ENCODE results near the gene BTK. TPM values are rescaled to one million over a fixed set of nuclear protein-coding genes. Genes with fewer than 3 reads are reported as not detected.

Gene BTK
- total RNA-seq, 1 experiment from 2014 or later: not detected

DNA sequence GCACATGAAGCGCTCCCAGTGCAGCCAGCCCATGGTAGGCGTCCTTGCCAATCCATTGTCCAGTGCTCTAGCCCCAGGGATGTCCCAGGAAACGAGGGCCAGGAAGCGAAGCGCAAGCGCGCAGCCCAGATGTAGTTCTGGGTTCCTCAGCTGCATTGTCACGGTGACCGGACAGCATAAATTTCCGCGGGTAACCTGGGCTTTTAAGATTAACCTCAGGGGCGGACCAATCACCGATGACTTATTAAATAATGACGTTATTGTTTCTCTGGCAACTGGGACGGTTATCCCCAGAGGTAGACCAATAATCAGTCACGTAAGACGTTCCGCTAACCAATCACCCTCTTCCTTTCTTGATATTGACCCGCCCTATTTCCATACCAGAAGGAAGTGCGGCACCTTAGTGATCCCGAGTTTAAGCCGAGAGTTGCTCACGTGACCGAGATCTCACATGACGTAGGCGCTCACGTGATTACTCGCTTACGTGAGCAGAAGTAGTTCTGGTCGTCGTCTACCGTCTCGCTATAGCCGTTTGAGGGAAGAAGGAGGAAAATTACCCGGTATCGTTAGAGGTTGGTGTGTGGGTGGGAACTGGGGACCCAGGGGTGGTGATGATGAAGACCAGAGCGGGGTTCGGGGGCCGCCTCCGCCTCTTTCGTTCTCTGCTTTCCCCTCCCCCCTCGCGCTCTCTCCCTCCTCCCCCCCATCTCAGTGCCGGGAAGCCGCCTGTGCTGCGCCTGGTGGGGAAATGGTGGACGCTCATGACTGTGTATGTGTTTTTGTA is 21.9 kb upstream of the BTK start, which contains the start of the genes GLA and HNRNPH2:
Gene GLA, minus strand, starts transcription at position 178 of the 784 bp plus-strand sequence. Its CDS starts 22 bp downstream, at position 156.
Gene HNRNPH2, plus strand, starts transcription at position 475 of the 784 bp plus-strand sequence. CDS start 3,767 bp downstream, outside the sequence.
- no peaks in the 10 kb centered on the region for H3K27me3 ChIP-seq (replicated peaks)
- no peaks in the 10 kb centered on the region for H3K4me1 ChIP-seq (replicated peaks)
- H3K9me3 ChIP-seq (replicated peaks): no peaks in the 10 kb centered on the region
- H3K4me3 ChIP-seq: peak within 1 kb of the TSS; percentile 59
- H3K27ac ChIP-seq: peak within 1 kb of the TSS; percentile 97
- DNase-seq (ENCODE audit: low read depth in 1 of 2, low spot score in 2 of 2): peak; percentile 91 to 95
- peaks cover 2% of the 10 kb centered on the region for H3K36me3 ChIP-seq

DNA sequence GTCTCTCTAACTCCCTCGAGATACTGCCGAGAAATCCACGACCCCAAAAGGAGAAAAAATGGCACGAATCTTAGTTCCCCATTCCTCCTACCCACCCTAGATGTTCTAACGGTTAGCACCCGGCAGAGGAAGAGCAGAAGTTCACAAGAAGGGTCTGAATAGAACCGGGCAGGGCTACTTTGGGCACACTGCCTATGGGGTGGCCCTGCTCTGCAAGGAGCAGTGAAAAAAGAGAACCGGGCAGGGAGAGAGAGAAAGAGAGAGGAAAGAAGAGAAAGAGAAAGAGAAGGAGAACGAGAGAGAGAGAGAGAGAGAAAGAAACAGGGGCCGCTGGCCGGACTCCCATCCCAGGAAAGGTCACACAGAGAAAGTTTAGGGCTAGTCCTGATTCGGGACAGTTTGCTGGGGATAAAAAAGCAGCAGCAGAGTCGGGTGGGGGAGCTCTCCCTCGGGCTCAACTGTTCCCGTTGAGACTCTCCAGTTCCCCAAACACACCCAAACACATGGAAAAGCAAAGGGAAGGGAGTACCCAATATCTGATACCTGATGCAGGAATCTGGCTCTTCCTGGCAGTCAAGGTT is 21.3 kb upstream of the BTK start:
- DNase-seq (ENCODE audit: low read depth in 1 of 2, low spot score in 2 of 2): no peak
- Histone ChIP-seq H3K27ac (peak overlapping the region; percentile 97), H3K9me3 (replicated peaks) (no peaks in the 10 kb centered on the region), H3K4me1 (replicated peaks) (no peaks in the 10 kb centered on the region), H3K27me3 (replicated peaks) (no peaks in the 10 kb centered on the region), H3K36me3 (no peaks in the 10 kb centered on the region; the same call in 1 of the 2 replicates), H3K4me3 (peak overlapping the region; percentile 59)

GRCh38 chrX:101399825-101400224 is 13.8 kb upstream of the BTK start:
- no peaks in the 10 kb centered on the region for H3K9me3 ChIP-seq (replicated peaks)
- H3K36me3 ChIP-seq: peaks cover 15% of the 10 kb centered on the region
- DNase-seq (ENCODE audit: low read depth in 1 of 2, low spot score in 2 of 2): no peak
- no peak overlapping the region for H3K27ac ChIP-seq
- H3K4me3 ChIP-seq: no peak overlapping the region
- H3K27me3 ChIP-seq (replicated peaks): no peaks in the 10 kb centered on the region
- H3K4me1 ChIP-seq (replicated peaks): no peaks in the 10 kb centered on the region

DNA sequence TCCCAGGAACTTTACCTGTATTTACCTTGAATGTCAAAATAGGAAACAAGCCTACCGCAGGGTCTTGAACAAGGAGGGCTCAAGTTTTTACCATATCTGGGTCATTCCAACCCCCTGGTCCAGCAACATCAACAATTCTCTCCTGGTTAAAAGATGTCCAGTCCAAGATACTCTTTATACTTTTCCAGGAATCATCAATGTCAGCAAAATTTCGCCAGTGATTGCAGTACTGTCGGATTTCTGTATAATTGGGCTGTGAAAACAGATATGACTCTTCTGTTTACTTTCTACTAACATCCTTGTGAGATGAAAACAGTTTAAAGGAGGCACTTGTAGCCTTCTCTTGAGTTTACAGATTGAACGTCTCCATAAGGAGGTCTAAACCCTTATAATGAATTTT is 12.7 kb upstream of the BTK start:
- no peak overlapping the region for H3K27ac ChIP-seq

DNA sequence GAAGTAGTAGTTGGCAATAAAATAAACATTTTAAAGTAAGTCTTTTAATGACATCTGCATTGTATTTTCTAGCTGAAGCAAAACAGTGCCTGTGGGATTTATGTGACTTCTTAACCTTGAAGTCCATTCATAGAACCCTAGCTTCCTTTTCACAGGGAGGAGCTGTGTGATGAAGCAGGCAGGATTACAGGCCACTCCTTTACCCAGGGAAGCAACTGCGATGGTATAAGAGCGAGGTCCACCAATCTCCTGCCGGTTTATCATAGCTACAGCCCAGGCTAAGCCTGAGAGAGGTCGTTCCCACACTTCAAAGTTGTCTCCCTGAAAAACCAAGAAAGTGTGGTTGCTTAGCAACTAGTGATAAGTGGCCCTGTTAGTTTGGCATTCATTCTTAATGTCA is 11.8 kb upstream of the BTK start:
- Histone ChIP-seq H3K36me3 (peaks cover 26% of the 10 kb centered on the region), H3K27ac (no peak overlapping the region), H3K4me3 (no peak overlapping the region), H3K27me3 (replicated peaks) (no peaks in the 10 kb centered on the region), H3K4me1 (replicated peaks) (no peaks in the 10 kb centered on the region), H3K9me3 (replicated peaks) (no peaks in the 10 kb centered on the region)
- no peak for DNase-seq (ENCODE audit: low read depth in 1 of 2, low spot score in 2 of 2)

More for the DNA sequence above, 12.7 kb upstream of the BTK start:
- H3K4me1 ChIP-seq (replicated peaks): no peaks in the 10 kb centered on the region
- no peak overlapping the region for H3K4me3 ChIP-seq
- no peak for DNase-seq (ENCODE audit: low read depth in 1 of 2, low spot score in 2 of 2)
- no peaks in the 10 kb centered on the region for H3K9me3 ChIP-seq (replicated peaks)
- H3K27me3 ChIP-seq (replicated peaks): no peaks in the 10 kb centered on the region
- peaks cover 19% of the 10 kb centered on the region for H3K36me3 ChIP-seq

DNA sequence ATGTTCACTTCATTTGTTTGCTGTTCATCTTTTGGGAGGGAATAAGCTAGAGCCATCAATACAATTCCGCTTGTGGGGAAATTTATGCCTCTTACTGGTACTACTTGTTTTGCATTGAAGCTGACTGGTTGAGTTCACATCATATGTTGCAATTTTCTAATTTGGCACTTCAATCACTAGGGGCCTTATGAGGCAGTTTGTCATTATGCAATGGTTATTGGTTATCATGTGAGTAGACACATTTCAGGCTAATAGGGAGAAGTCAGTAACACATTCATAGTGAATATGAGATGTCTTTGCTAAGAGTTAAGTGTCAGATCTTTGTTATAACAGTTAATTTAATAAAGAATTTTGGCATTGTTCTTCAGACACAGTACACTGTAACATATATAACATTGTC is 9.8 kb upstream of the BTK start:
- no peak for DNase-seq (ENCODE audit: low read depth in 1 of 2, low spot score in 2 of 2)
- peaks cover 36% of the 10 kb centered on the region for H3K36me3 ChIP-seq

GRCh38 chrX:101394372-101394771 is 8.4 kb upstream of the BTK start:
- no peaks in the 10 kb centered on the region for H3K9me3 ChIP-seq (replicated peaks)
- no peak for DNase-seq (ENCODE audit: low read depth in 1 of 2, low spot score in 2 of 2)
- H3K4me1 ChIP-seq (replicated peaks): peaks cover 8% of the 10 kb centered on the region

More for the DNA sequence above, 9.8 kb upstream of the BTK start:
- Histone ChIP-seq H3K4me3 (no peak overlapping the region), H3K27me3 (replicated peaks) (no peaks in the 10 kb centered on the region), H3K4me1 (replicated peaks) (peaks cover 8% of the 10 kb centered on the region), H3K9me3 (replicated peaks) (no peaks in the 10 kb centered on the region), H3K27ac (no peak overlapping the region)

DNA sequence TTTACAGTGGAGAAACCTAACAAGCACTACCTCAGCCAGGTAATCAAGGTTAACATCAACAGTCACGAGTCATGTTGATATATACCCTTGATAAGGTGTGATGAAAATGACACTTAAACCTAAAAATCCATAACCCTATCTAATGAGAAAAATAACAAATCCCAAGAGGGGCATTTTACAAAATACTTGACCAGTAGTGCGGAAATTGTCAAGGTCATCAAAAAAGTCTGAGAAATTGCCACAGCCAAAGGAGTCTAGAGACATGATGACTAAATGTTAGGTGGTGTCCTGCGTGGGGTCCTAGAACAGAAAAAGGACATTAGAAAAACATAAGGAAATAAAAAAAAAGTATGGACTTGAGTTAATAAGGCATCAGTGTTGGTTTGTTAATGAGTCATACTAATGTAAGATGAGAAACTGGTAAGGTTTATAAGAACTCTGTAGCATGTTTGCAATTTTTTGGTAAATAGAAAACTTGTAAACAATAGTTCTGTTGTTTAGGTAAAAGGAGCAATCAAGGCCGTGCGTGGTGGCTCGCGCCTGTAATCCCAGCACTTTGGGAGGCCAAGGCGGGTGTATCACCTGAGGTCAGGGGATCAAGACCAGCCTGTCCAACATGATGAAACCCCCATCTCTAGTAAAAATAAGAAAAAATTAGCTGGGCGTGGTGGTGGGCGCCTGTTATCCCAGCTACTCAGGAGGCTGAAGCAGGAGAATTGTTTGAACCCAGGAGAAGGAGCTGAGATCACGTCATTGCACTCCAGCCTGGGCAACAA is 7.7 kb upstream of the BTK start:
- Histone ChIP-seq H3K27ac (no peak overlapping the region), H3K36me3 (peaks cover 36% of the 10 kb centered on the region), H3K27me3 (replicated peaks) (no peaks in the 10 kb centered on the region), H3K4me1 (replicated peaks) (peaks cover 8% of the 10 kb centered on the region), H3K4me3 (no peak overlapping the region), H3K9me3 (replicated peaks) (no peaks in the 10 kb centered on the region)
- no peak for DNase-seq (ENCODE audit: low read depth in 1 of 2, low spot score in 2 of 2)

More at GRCh38 chrX:101394372-101394771, 8.4 kb upstream of the BTK start:
- Histone ChIP-seq H3K36me3 (peaks cover 36% of the 10 kb centered on the region), H3K4me3 (no peak overlapping the region), H3K27ac (no peak overlapping the region), H3K27me3 (replicated peaks) (no peaks in the 10 kb centered on the region)

- DNase-seq (ENCODE audit: low read depth in 1 of 2, low spot score in 2 of 2): no peak
- Histone ChIP-seq H3K4me1 (replicated peaks) (peaks cover 8% of the 10 kb centered on the region), H3K27ac (peak overlapping the region; percentile 40; the same call in 1 of the 2 replicates)
Measured at GRCh38 chrX:101391831-101392230, 5.8 kb upstream of the BTK start.

DNA sequence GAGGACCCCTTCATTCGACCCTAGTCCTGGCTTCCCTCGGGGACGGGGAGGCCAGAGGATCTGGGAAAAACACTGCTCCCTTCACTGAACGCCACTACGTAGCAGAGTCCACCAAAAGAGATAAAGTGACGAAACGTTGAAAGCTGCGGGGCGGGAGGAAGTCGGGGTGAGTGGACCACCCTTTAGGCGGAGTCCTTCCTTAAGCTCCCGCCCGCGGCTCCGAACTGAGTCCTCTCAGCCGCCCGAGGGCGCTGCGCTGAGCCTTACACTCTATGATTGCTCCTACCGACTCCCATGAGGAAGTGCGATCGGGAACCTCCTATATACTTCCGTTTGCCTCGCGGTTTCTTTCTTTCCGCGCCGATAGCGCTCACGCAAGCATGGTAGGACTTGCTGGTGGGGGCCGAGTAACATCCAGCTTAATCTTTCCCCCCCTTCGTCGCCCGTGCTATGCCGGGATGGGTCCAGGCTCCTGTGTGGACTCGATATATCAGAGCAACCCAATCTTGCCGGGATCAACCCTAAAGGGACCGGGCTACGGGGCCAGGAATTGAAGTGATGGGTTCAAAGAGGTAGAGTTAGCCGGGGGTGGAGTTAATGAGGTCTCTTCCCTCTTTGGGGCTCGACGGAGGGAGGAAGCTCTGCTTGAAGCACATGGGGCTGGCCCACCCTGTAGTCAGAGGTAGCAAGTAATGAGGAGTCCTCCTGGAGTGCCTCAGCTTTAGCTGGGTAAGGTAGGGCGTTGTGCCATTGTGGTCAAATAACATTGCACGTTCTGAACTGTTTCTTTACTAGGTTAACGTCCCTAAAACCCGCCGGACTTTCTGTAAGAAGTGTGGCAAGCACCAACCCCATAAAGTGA is 4.9 kb upstream of the BTK start, which contains the start of gene RPL36A:
Gene RPL36A, plus strand, starts transcription at position 348 of the 862 bp plus-strand sequence. Its CDS starts 33 bp downstream, at position 381.
- no peaks in the 10 kb centered on the region for H3K9me3 ChIP-seq (replicated peaks)
- H3K27ac ChIP-seq: peak within 1 kb of the TSS; percentile 40
- H3K4me1 ChIP-seq (replicated peaks): peaks cover 8% of the 10 kb centered on the region
- peak; percentile 79 to 87 for DNase-seq (ENCODE audit: low read depth in 1 of 2, low spot score in 2 of 2)
- H3K27me3 ChIP-seq (replicated peaks): no peaks in the 10 kb centered on the region
- H3K36me3 ChIP-seq: peaks cover 33% of the 10 kb centered on the region
- peak within 1 kb of the TSS; percentile 48 for H3K4me3 ChIP-seq

More at GRCh38 chrX:101391831-101392230, 5.8 kb upstream of the BTK start:
- Histone ChIP-seq H3K27me3 (replicated peaks) (no peaks in the 10 kb centered on the region), H3K36me3 (peaks cover 36% of the 10 kb centered on the region), H3K9me3 (replicated peaks) (no peaks in the 10 kb centered on the region), H3K4me3 (peak overlapping the region; percentile 48)

DNA sequence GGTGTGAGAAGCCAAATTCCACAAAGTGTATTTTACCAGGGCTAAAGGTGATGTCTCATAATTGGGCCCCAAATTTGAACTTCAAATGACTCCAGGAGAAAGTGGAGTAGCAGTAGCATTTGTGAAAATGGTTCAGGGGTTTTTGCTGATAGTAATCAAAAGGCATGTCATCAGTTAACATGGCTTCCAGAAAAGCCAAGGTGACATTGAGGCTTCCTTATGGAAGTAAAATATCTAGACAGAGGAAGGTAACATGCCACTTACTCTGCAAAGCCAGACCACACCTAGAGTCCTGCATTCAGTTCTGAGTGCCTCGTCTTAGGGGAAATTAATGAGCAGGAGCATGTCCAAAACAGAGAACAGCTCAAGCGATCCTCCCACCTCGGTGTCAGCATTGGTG is 2.6 kb upstream of the BTK start:
- Histone ChIP-seq H3K36me3 (peaks cover 20% of the 10 kb centered on the region), H3K9me3 (replicated peaks) (no peaks in the 10 kb centered on the region), H3K4me3 (no peak overlapping the region), H3K27ac (no peak overlapping the region), H3K27me3 (replicated peaks) (no peaks in the 10 kb centered on the region), H3K4me1 (replicated peaks) (peaks cover 8% of the 10 kb centered on the region)
- DNase-seq (ENCODE audit: low read depth in 1 of 2, low spot score in 2 of 2): no peak

DNA sequence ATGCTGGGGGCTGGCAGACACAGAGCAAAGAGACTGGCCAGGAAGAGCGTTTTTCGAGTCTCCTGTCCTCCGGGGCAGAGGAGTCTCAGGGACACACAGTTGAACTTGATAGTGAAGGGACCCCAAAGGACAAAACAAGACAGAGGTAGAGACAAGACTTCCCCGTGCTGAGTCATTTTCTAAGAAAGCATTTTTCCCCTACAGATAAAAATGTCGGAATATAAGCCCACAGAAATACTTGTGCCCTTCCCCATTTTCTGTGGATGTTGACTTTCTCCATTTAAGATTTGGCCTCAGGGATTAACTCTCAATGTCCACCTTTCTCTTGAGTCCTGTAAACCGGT is 523 bp upstream of the BTK start:
- Histone ChIP-seq H3K27ac (no peak overlapping the region), H3K4me1 (replicated peaks) (no peaks in the 10 kb centered on the region), H3K36me3 (peaks cover under 1% of the 10 kb centered on the region; the same call in 1 of the 2 replicates), H3K27me3 (replicated peaks) (no peaks in the 10 kb centered on the region), H3K4me3 (no peak overlapping the region), H3K9me3 (replicated peaks) (no peaks in the 10 kb centered on the region)
- DNase-seq (ENCODE audit: low read depth in 1 of 2, low spot score in 2 of 2): no peak

Data from SJSA1 (cell line).